HG03097 (cell line): ENCODE results near the gene WFS1.

ENCODE experiments used
- ATAC-seq: cut with Tn5 transposase; IDR thresholded peaks from one replicate; pipeline ENCODE4 v1.9.1; 2021; ENCODE audit not compliant: unreplicated experiment, low FRiP score

WFS1 gene

DNA sequence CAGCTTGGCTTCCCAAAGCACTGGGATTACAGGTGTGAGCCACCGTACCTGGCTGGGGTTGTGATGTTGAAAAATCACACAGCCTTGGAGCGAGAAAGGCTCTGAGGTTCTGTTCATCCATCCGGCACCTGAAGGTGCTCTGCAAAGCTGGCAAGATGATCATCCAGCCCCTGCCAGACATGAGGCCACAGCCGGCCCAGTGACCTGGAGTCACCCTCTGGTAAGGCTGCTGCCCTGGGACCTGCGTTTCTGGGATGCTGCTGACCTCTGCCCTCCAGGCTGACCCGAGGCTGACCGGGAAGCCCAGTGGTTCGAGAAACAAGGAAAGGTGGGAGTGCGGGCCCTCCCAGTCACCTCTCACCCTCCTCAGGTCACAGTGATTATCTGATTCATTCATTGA lies 13.5 kb upstream of the WFS1 start:
- no peak for ATAC-seq

DNA sequence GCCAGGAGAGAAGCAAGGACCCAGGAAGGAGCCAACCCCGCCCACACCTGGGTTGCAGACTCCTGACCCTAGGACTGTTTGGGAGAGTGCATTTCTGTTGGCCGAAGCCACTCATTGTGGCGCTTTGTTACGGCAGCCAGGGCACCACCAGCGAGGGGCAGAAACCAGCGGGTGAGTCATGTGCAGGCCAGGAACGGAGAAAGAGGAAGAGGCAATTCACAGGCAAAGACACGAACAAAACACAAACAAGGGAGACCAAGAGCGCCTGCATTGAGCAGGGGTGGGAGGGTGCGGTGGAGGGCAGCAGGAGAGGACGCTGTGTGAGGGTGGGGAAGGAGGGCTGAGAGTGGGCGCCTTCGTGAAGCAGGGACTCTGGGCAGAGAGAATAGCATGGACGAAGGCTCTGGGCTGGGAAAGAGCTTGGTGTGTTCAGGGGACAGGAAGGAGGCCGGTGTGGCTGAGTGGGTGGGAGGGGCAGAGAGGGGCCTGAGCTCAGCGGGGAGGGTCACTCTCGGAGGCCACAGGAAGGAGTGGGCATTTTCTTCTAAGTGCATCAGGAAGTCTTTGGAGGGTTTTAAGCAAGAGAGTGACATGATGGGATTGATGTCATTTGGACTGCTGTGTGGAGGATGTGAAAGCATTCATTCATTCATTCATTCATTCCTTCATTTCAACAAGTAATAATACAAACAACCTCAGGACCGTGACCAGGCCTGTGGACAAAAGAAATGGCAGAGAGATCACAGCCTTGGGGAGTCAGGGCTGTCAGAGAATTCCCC lies 12.2 kb upstream of the WFS1 start:
- ATAC-seq = no peak

DNA sequence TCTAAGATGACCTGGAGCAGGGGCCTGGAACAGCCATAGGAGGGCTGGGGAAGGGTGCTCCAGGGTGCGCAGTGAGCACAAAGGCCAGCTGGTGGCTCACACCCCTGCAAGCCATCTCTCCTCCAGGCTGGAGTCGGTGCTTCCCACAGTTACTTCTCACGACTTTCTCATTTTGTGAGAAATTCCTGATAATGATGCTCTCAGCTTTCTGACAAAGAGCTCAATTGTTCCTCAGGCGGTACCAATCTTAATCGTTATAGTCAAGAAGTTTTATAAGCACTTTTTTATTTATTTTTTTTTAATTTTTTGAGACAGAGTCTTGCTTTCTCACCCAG lies 11.7 kb upstream of the WFS1 start:
- no peak for ATAC-seq

DNA sequence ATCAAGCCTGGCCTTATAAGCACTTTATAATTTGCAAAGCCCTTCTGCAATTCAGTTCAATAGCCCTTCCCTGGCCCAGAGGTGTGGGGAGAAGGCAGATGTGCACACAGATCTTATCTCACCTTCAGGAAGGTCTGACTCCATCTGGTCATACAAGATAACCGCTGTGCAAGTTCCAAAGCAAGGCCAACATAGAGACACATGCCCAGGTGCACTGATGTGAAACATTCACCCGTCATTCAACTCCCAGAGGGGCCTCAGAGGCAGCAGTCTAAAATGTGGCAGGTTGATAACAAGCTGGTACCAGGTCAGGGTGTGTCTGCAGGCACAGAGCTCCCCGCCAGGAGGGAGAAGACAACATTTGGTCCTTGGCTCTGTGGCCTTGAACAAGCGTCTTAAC lies 10.9 kb upstream of the WFS1 start:
- no peak for ATAC-seq

DNA sequence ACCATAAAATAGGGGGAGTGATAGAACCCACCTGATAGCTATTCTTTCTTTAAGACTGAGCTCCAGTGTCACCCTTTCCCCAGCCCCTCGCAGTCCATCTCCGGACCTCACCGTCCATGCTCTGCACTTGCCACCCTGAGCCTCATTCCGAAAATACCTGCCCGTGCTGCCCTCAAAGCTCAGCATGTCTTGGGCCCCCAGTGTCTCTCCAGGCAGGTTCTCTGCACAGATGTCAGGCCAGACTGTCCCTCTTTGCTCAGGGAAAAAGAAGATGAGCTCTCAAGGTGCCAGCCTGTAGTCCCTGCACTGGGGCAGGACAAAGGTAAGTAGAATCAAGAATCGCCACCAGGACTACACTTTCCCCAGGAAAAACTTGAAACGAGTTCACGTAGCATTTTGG lies 9.8 kb upstream of the WFS1 start:
- no peak for ATAC-seq

DNA sequence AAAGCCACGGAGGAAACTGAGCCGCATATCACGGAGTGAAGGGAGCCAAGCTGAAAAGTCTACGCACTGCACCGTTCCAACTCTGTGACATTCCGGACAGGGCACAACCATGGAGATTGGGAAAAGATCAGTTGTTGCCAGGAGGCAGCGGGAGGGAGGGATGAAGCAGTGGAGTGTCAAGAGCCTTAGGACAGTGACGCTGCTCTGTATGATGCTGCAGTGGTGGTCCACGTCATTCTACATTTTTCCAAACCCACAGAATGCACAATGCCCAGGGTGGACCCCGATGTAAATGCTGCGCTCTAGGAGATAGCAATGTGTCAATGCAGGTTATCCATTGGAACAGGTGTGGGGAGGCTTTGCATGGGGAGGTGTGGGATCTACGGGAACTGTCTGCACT lies 7.5 kb upstream of the WFS1 start:
- no peak for ATAC-seq

DNA sequence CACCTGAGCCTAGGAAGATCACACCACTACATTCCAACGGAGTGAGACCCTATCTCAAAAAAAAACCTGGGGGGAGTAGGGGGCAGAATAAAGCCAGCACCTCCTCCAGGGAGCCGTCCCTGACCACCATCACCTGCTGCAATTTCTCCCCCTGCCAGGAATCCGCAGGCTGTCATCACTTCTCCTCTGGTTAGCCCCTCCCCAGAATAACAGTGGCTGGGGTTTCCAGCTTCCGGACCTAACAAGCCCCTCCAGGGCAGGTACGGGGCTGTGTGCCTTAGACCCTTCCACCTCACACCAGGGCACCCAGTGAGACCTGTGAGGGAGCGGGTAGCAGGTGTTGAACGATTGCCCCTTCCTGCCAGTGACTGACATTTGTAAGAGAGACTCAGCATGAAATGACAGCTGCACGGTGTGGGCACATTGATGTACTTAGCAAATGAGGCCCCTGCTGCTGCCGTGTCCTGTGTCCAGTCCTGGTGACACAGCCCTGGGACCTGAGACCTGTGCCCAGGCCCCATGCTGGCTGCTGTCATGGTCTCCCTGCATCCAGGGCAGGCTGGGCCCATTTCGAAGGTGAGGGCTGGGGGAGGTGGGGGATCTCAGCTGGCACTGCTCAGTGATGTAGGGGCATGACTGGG lies 6.7 kb upstream of the WFS1 start:
- no peak for ATAC-seq

DNA sequence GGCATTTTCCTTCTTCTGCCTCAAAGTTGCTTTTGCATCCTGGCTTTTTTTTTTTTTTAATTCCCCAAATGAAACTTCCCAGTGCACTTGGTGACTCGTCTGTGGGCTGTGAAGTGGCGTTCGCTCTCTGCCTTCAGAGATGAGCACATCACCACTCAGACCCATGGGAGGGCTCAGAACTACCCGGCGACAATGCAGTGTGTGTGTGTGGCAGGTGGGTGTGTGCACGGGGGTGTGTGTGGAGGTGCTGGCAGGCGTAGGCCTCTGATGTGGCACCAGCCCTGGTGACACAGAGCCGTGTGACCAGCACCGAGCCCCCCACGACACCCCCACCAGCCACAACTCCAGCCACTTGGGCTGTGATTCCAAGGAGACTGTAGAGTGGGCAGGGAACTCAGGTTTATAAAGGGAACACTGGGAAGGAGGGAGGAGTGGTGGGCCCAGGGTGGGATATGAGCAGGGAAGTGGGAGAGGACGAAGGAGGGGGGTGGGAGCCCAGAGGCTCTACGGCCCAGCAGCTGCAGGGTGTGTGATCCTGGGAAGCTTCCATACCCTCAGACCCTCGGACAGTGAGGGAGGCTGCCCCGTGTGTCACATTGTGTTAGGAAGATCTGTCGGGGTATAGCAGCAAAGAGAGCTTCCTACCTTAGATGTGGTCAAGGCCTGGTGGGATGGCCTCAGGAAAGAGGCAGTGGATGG lies 6.0 kb upstream of the WFS1 start:
- no peak for ATAC-seq

DNA sequence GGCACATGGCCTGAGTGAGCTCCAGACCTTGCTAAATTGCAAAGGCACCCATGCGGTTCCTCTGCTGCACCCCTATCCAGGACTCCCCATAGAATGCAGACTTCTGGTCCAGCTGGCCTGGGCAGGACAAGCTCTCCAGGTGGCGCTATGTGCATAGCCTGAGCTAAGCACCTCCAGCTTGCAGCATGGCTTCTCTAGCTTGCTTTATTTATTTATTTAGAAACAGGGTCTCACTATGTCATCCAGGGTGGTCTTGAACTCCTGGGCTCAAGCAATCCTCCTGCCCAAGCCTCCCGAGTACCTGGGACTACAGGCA lies 5.5 kb upstream of the WFS1 start:
- no peak for ATAC-seq

DNA sequence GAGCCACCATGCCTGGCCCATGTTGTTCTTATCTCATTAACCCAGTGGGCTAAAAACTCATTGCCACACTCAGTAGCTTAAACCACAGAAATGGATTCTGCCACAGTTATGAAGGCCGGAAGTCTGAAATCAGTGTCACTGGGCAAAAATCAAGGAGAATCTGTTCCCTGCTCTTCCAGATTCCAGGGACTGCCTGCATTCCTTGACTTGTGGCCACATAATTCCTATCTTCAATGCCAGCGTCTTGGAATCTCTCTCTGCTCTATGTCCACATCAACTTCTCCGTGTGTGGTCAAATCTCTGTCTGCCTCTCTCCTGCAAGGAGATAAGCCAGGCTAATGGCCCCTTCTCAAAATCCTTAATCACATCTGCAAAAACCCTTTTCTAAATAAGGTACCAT lies 4.1 kb upstream of the WFS1 start:
- ATAC-seq = no peak

DNA sequence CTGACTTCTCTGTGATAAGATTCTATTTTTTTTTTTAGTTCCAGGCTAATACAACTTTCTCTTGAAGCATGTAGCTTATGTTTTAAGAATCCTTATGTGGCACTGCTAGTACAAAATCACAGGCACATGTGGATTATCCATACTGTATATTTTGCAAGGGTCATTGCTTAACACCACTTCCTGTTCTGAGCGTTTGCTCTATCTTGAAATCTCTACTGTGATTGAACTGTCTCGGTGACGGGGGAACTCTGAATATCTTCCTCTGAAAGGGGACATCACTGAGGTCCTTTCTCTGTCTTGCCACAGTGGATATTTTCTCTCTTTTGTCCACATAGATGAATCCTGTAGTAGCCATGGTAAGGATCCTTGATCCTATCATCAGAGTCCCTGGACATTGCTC lies 2.1 kb upstream of the WFS1 start:
- ATAC-seq = no peak

DNA sequence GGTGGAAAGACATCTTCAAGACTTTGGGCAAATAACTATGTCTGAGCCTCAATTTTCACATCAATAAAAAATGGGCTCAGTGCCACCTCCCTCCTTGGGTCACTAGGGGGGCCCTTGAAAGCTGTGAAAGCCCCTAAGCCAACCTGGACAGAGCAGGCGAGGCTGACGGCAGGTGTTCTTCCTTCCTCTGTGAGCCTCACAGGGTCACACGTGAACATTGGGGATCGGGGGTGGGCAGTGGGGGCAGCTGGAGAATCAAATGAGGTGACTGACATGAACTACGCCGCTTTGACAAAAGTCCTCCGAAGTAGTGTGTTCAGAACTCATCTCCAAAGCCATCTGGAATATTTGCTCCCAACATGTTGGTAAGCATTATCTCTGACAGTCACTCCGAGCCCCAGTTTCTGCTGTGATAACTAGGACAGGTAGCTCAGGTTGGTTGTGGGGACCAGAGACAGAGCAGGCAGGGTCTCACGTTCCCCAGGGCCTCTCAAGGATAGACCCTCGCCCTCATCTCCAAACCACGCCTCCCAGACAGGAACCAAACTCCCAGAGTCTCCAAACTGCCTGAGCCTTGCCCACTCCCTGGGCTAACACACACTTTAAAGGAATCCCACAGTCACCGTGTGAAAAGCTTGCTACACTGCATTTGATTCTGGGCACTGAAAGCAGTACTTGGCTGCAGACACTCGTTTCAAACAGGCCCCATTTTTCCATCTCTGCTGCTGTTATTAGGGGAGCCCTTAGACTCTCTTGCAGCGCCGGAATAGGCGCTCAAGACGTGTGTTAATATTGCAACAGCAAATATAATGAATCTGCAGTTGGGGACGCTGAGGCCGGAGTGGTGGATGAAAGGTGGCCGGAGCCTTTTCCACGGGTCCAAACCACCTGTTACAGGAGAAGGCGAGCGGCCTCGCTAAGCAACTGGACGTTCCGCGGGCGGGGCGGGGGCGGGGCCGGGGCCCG lies 717 bp upstream of the WFS1 start:
- ATAC-seq = no peak

DNA sequence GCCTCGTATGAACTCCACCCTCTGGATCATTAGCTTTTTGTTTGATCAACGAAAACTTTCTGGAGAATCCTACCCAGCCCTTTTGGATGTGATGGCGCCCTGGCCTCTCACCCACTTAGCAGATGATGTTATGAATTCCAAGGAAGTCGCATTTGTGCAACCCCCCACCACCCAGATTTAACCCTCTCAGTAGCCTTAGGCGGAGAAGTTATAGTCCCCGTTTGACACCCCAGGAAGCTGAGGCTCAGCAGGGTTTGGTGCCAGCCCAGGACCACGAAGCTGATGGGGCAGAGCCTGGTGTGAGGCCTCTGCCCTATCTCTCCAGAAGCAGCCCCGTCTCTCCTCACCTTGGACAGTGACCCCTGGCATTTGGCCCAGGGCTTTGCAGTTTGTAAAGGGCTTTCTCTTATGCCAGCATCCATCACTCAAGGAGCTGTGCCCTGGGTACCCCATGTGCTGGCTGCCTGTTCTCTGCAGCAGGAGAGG lies 1.0 kb downstream of the WFS1 start:
- no peak for ATAC-seq

DNA sequence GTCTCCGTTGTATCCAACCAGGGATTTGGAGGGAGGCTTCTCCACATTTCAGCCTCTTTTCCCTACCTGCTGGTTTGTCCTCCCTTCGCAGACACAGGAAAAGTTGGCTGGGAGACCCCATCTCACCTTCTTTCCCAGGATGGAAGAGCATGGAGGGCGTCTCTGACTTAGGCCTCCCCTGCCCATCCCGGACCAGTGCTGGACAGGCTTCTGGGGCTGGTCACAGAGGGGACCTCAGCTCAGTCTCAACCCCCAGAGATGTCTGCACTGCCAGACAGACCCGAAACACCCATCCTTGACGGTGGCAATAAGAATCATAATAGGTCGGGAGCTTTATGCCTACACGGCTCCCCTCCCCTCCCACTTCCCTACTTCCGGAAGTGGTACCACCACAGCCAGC lies 1.6 kb downstream of the WFS1 start:
- ATAC-seq = no peak

DNA sequence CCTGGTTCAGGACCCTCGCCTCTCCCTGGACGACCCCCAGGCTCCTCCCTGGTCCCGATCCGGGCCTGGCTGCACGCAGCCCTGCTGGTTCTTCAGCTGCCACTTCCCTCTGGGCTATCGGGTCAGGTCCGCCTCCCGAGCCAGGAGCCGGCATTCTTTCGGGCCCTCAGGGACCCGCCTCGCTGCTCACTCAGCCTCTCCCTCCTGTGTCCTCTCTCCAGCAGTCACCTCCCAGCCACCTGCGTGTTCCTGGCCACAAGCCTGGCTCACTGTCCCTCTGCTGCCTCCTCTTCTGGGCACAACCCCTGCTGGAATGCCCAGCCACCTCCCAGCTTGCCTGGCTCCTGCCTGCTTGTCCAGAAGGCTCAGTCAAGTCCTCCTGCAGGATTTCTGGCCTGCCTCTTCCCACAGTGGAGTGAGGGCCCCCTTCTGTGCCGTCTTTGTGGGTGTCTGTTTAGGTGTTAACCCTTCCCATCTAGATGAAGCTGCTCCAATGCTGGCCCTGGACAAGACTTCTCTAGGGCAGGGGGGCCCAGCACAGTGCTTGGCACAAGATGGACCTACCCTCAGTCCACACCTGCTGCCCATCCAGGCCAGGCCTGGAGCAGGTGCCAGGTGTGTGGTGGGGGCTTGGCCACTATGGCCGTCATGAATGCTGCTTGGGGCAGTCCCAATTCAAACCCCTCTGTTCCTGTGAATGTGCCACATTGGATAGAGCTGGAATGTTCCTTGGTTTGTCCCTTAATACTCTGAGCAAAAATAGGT lies 2.2 kb downstream of the WFS1 start:
- ATAC-seq = no peak

DNA sequence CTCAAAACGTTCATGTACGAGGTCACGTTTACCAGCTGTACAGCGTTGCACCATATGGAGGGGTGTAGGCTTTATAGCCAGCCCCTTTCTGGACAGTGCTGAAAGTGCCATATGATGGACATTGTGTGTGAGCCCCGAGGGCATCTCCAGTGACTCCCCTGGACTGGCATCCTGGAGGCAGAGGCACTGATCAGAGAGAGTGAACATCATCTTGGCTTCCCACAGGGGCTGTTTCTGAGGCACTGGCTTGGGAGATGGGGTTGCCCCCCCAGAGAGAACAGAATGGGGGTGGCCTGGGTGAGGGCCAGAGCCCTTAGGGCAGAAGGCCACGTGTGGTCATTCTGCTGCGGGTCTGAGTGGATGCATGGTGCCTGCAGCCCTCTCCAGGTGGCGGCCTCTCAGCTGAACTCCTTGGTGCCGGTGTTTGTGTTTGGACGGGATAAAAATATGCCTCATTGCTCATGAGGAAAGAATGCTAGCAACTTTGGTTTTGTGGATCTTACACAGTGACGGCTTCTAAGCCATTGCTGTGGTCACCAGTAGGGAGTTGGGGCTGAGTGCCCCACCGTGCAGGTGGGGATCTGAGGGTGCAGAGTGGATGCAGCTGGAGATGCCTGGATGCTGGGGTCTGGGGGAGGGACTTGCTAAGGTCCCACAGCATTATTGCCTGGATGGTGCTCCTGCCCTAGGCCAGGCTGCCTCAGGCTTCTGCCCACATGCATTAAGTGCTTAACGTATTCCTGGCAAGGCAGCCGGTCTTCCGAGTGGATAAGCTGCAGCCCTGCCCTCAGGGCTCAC lies 3.4 kb downstream of the WFS1 start:
- no peak for ATAC-seq

DNA sequence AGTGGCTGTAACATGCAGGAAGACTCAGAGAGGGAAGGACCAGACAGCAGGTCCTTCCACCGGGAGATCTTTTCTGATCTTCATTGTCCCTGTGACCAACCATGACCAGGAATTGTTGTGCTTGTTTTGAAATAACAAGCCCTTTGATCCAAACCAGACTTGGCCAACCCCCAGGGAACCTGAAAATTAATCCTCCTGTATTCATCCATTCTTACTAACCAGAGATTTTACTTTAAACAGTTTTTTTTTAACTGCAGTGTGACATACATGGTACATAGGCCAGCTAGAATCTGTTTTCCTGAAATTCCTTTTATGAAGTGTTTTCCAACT lies 4.0 kb downstream of the WFS1 start:
- no peak for ATAC-seq

DNA sequence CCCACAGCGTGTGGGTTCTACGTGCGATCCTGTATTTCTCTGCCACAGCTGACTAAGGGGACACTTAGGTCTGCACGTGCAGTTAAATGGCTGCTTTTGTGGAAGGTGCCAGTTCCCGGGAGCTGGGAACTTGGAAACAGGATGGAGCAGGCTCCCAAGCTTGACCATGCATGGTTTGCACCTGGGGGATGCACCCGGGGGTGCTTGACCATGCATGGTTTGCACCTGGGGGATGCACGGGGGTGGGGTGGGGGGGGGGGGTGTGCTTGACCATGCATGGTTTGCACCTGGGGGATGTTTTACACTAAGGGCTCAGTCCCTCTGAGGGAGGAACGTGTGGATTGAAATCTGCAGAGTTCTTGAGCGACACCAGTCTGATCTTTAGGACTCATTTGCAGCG lies 5.7 kb downstream of the WFS1 start:
- ATAC-seq = no peak
